HepG2 (cell line): ENCODE measurements around the gene LRRC27. TPM values are rescaled to one million over a fixed set of nuclear protein-coding genes. Genes with fewer than 3 reads are reported as not detected.

Source experiments
- ATAC-seq: fragments of 200-7000 bp; cut with Tn5 transposase; 3 replicates; pipeline ENCODE4 v1.9.1; 2020; ENCODE audit warnings: mild to moderate bottlenecking, moderate library complexity
- BruUV-seq: library from RNA; stranded (reverse); fragments of 400-500 nt; replicated peaks from 2 replicates; lab custom pipeline; 2021; lab: Mats Ljungman, UMichigan
- CTCF ChIA-PET: fragments of 300-600 bp; formaldehyde crosslinking; extraction: SDS; loops from one replicate; lab custom pipeline; 2021; ENCODE audit warnings: low total read pairs, inconsistent platforms, low intra/inter-chr PET ratio; lab: Yijun Ruan, JAX
- POLR2A ChIA-PET: fragments of 350-600 bp; sonication (Branson Sonifier 250); formaldehyde crosslinking; loops from one replicate; lab custom pipeline; 2020; ENCODE audit warnings: antibody characterized with exemption, inconsistent platforms; lab: Yijun Ruan, JAX
- DNase-seq: peaks from one replicate; pipeline ENCODE4 v3.0.0-alpha.2; 2015; ENCODE audit warnings: low spot score
- FAIRE-seq: peaks from 3 replicates; lab custom pipeline; 2011; peaks lifted over from hg19 to GRCh38; lab: Jason Lieb, UNC
- H2AFZ ChIP-seq: one replicate; pipeline ENCODE4 v1.6.1; 2011; ENCODE audit warnings: low read length, inconsistent platforms
- H3K27ac ChIP-seq: fragments of 300-600 bp; 3 replicates; pipeline ENCODE4 v1.8.0; 2011; ENCODE audit warnings: mixed run types, mild to moderate bottlenecking, mixed read lengths, low read length, inconsistent platforms; ENCODE audit not compliant: insufficient read depth; ENCODE audit errors: extremely low read length
- H3K27me3 ChIP-seq, 2 experiments: fragments of 200-600 bp in 1 of 2; 2 replicates in 1 of 2; 3 replicates in 1 of 2; pipeline versions ENCODE4 v1.6.0 to v1.8.0; 2011; ENCODE audit warnings: low read length in 2 of 2, mild to moderate bottlenecking in 2 of 2, moderate library complexity in 2 of 2, inconsistent platforms in 1 of 2; ENCODE audit not compliant: insufficient read depth in 2 of 2, control insufficient read depth in 1 of 2
- H3K36me3 ChIP-seq, 2 experiments: fragments of 200-600 bp in 1 of 2; replicated peaks in 1 of 2; 2 replicates in 1 of 2; 3 replicates in 1 of 2; pipeline versions ENCODE4 v1.5.1 to v1.8.0; 2011; ENCODE audit warnings: low read length in 2 of 2, inconsistent platforms in 1 of 2; ENCODE audit not compliant: insufficient read depth in 2 of 2, control insufficient read depth in 1 of 2
- H3K4me1 ChIP-seq: 2 replicates; pipeline ENCODE4 v1.5.1; 2012; ENCODE audit warnings: low read length, inconsistent platforms; ENCODE audit not compliant: insufficient read depth
- H3K4me2 ChIP-seq: 2 replicates; pipeline ENCODE4 v1.6.0; 2011; ENCODE audit warnings: low read depth, low read length, inconsistent platforms
- H3K4me3 ChIP-seq, 3 experiments: fragments of 200-600 bp in 1 of 3; sonication (generic), shearing (Covaris generic) in 1 of 3; replicated peaks in 1 of 3; 2 replicates each; pipeline ENCODE4 v1.5.1; 2011 to 2016; ENCODE audit warnings: low read length in 3 of 3, inconsistent platforms in 2 of 3, low read depth in 2 of 3, mild to moderate bottlenecking in 2 of 3, control low read depth in 1 of 3, mixed read lengths in 1 of 3; ENCODE audit not compliant: insufficient read depth in 1 of 3
- H3K79me2 ChIP-seq: one replicate; pipeline ENCODE4 v1.6.1; 2011; ENCODE audit warnings: low read length, inconsistent platforms; ENCODE audit not compliant: insufficient read depth
- H3K9ac ChIP-seq: 2 replicates; pipeline ENCODE4 v1.6.0; 2011; ENCODE audit warnings: mild to moderate bottlenecking, low read depth, low read length, inconsistent platforms; ENCODE audit not compliant: insufficient read depth
- H3K9me3 ChIP-seq: 2 replicates; pipeline ENCODE4 v1.5.1; 2012; ENCODE audit warnings: mild to moderate bottlenecking, low read length
- H4K20me1 ChIP-seq: 2 replicates; pipeline ENCODE4 v1.6.0; 2011; ENCODE audit warnings: inconsistent platforms, mild to moderate bottlenecking, low read length, moderate library complexity; ENCODE audit not compliant: insufficient read depth
- MXD1 ChIP-seq: sonication (generic); formaldehyde crosslinking; IDR thresholded peaks from 2 replicates; pipeline ENCODE4 v1.4.0; 2020; ENCODE audit warnings: mild to moderate bottlenecking, missing genetic modification reagents
- RXRB ChIP-seq: IDR thresholded peaks from 2 replicates; pipeline ENCODE4 v1.6.1; 2016; ENCODE audit warnings: borderline replicate concordance, missing genetic modification reagents, missing compliant biosample characterization
- SRSF1 ChIP-seq: fragments of 200-400 bp; formaldehyde crosslinking; optimal IDR thresholded peaks from 2 replicates; pipeline ENCODE3; 2017; ENCODE audit warnings: mild to moderate bottlenecking, low read depth, low read length, moderate library complexity
- ZNF710 ChIP-seq: sonication (generic); formaldehyde crosslinking; IDR thresholded peaks from 2 replicates; pipeline ENCODE4 v1.5.0; 2020; ENCODE audit warnings: mild to moderate bottlenecking, missing genetic modification reagents, borderline replicate concordance
- WGBS: methylation state at CpG from one replicate; pipeline ENCODE4 v1.1.6; 2017; ENCODE audit warnings: low lambda C conversion rate; 5-methylcytosine and 5-hydroxymethylcytosine counted together
- in situ Hi-C: cut with HindIII; loops from 2 replicates; pipeline ENCODE4 v1.10.0; 2017; ENCODE audit warnings: low pct_unique_long_range_greater_than_20kb; ENCODE audit not compliant: extremely low pct_ligation_motif_present
- intact Hi-C: fragments of 100-400 bp; cut with micrococcal nuclease; formaldehyde crosslinking; loops from one replicate; pipeline ENCODE4 v1.10.0; 2022; ENCODE audit not compliant: unreplicated experiment
- polyA plus RNA-seq, 8 experiments: library from polyadenylated mRNA; depleted of rRNA in 3 of 8; stranded (reverse) in 7 of 8; unstranded in 1 of 8; fragments of >200 nt; fragmentation: Illumina TruSeq in 4 of 8; extraction: Trizol in 4 of 8; gene quantifications; 2 replicates each; pipeline versions ENCODE4 v1.2.1 to v1.2.3, GENCODE V29; 2011 to 2016; ENCODE audit warnings: low read depth in 4 of 8, missing spikeins in 1 of 8, mixed read lengths in 1 of 8; ENCODE audit not compliant: insufficient read depth in 1 of 8
- total RNA-seq, 5 experiments: library from RNA; depleted of rRNA; stranded (reverse); fragments of >200 nt; fragmentation: Illumina TruSeq; extraction: Trizol; gene quantifications; 2 replicates each; pipeline ENCODE4 v1.2.3, GENCODE V29; 2016; ENCODE audit warnings: low read depth in 1 of 5

Gene LRRC27
- total and polyA plus RNA-seq, 2 of the 13 experiments (the other 11 are each of a cell fraction or from before 2014, with no cell fraction given), result 4.2 to 4.6 TPM

GRCh38 chr10:132420469-132420980 is 88.5 kb downstream of the LRRC27 start:
- H3K4me1 ChIP-seq, result peaks cover 40% of the 10 kb centered on the region
- no peak overlapping the region for H3K27ac ChIP-seq
- ATAC-seq (peak; percentile 62), DNase-seq (no peak), FAIRE-seq (no peak)
- H4K20me1 ChIP-seq, result no peaks in the 10 kb centered on the region
- intact Hi-C loops (no loop called here), in situ Hi-C loops (no loop called here)
- TF ChIP-seq MXD1 (0 out of 2 replicates have a peak, but pooled peaks have one; percentile 21), SRSF1 (peak; percentile 1), ZNF710 (CRISPR knock-in tag) (0 out of 2 replicates have a peak, but pooled peaks have one; percentile 9), RXRB (no peak)
- no TSS peak for BruUV-seq
- no peaks in the 10 kb centered on the region for H3K9me3 ChIP-seq
- peak overlapping the region; percentile 85 for H3K4me2 ChIP-seq
- H3K27me3 ChIP-seq, result peaks cover 0 to 2% of the 10 kb centered on the region in 2 experiments; a peak in 1 of 5 replicates
- no peak overlapping the region for H2AFZ ChIP-seq
- H3K9ac ChIP-seq, result no peak overlapping the region
- H3K36me3 ChIP-seq, result no peaks in the 10 kb centered on the region
- ChIA-PET POLR2A (interaction anchor here (1.5 kb wide), 1 partner anchor 27 kb away, joined by 6 read pairs; no protein-coding TSS in a partner anchor), CTCF (no interaction called here)
- H3K79me2 ChIP-seq, result no peaks in the 10 kb centered on the region
- H3K4me3 ChIP-seq, result peak overlapping the region in 1 of 3 experiments; percentile 70; a peak in 3 of 6 replicates
- WGBS, result 39% methylated on average over 5 of the region's 8 CpGs
